ENCODE data around the gene LRRIQ4.

The LRRIQ4 gene

DNA sequence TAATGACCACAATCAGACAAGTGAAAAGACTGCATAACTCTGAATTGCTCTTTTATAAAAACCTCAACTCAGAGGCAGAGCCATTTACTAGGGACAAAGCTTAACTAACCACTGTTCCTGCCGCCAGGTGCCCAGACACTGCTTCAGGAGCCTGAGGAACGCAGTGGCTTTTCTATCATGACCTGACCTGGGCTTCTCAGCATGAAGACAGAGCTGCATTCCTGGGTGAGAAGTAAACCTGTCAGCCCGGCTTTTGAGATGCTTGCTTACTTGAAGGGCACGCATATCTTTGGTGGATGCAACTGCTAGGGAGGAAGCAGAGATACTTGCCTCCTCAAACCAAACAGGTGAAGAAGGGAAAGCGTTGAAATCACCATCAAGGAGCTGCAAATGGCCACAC lies 49.2 kb downstream of the LRRIQ4 start:
- no peak for TF ChIP-seq POLR2AphosphoS5 (IDR thresholded peaks at IDR 0.05; ENCODE audit: low read depth, low read length)
- no peak for TF ChIP-seq SIN3A (IDR thresholded peaks at IDR 0.05; ENCODE audit: borderline replicate concordance, insufficient read depth, low read length)
- no peak for TF ChIP-seq REST (IDR thresholded peaks at IDR 0.05; ENCODE audit: insufficient read depth in 1 of 2, low read depth in 2 of 2, low read length in 2 of 2)
- TF ChIP-seq TAF1 (IDR thresholded peaks at IDR 0.05; ENCODE audit: borderline replicate concordance, insufficient read depth, low read length) = no peak
- TF ChIP-seq FOXP2 (optimal IDR thresholded peaks at IDR 0.05; ENCODE audit: borderline replicate concordance, extremely low read depth, extremely low read length, insufficient read depth) = no peak

GRCh38 chr3:169863458-169863899 lies 50.8 kb downstream of the LRRIQ4 start:
- no peak for TF ChIP-seq TAF1 (IDR thresholded peaks at IDR 0.05; ENCODE audit: borderline replicate concordance, insufficient read depth, low read length)
- no peak for TF ChIP-seq FOXP2 (optimal IDR thresholded peaks at IDR 0.05; ENCODE audit: borderline replicate concordance, extremely low read depth, extremely low read length, insufficient read depth)
- TF ChIP-seq POLR2AphosphoS5 (IDR thresholded peaks at IDR 0.05; ENCODE audit: low read depth, low read length) = no peak
- TF ChIP-seq REST (IDR thresholded peaks at IDR 0.05; ENCODE audit: insufficient read depth in 1 of 2, low read depth in 2 of 2, low read length in 2 of 2) = no peak
- TF ChIP-seq SIN3A (IDR thresholded peaks at IDR 0.05; ENCODE audit: borderline replicate concordance, insufficient read depth, low read length) = no peak

- TF ChIP-seq REST (IDR thresholded peaks at IDR 0.05; ENCODE audit: insufficient read depth in 1 of 2, low read depth in 2 of 2, low read length in 2 of 2) = no peak
- no peak for TF ChIP-seq TAF1 (IDR thresholded peaks at IDR 0.05; ENCODE audit: borderline replicate concordance, insufficient read depth, low read length)
- no peak for TF ChIP-seq FOXP2 (optimal IDR thresholded peaks at IDR 0.05; ENCODE audit: borderline replicate concordance, extremely low read depth, extremely low read length, insufficient read depth)
- TF ChIP-seq SIN3A (IDR thresholded peaks at IDR 0.05; ENCODE audit: borderline replicate concordance, insufficient read depth, low read length) = no peak
- no peak for TF ChIP-seq POLR2AphosphoS5 (IDR thresholded peaks at IDR 0.05; ENCODE audit: low read depth, low read length)
Observed at GRCh38 chr3:169864270-169864669, 51.6 kb downstream of the LRRIQ4 start.

- TF ChIP-seq REST (IDR thresholded peaks at IDR 0.05; ENCODE audit: insufficient read depth in 1 of 2, low read depth in 2 of 2, low read length in 2 of 2) = no peak
- no peak for TF ChIP-seq POLR2AphosphoS5 (IDR thresholded peaks at IDR 0.05; ENCODE audit: low read depth, low read length)
- no peak for TF ChIP-seq SIN3A (IDR thresholded peaks at IDR 0.05; ENCODE audit: borderline replicate concordance, insufficient read depth, low read length)
- no peak for TF ChIP-seq TAF1 (IDR thresholded peaks at IDR 0.05; ENCODE audit: borderline replicate concordance, insufficient read depth, low read length)
- TF ChIP-seq FOXP2 (optimal IDR thresholded peaks at IDR 0.05; ENCODE audit: borderline replicate concordance, extremely low read depth, extremely low read length, insufficient read depth) = no peak
Observed at GRCh38 chr3:169865176-169865767, 52.6 kb downstream of the LRRIQ4 start.

All from PFSK-1 (cell line).